Measurements from ENCODE around the gene KIF5A.

KIF5A gene

GRCh38 chr12:57539134-57539768, 10.6 kb upstream of the KIF5A start:
- no peaks in the 10 kb centered on the region for H3K27me3 ChIP-seq (ENCODE audit: insufficient read depth, low read length)
- H3K4me3 ChIP-seq (ENCODE audit: low read depth, low read length, poor library complexity, severe bottlenecking): no peak overlapping the region
- peaks cover 47% of the 10 kb centered on the region; the same call in 1 of the 2 replicates for H3K36me3 ChIP-seq (ENCODE audit: insufficient read depth, low read length)
- no peaks in the 10 kb centered on the region for H3K4me1 ChIP-seq (ENCODE audit: insufficient read depth, low read length, severe bottlenecking)
- H3K9ac ChIP-seq (ENCODE audit: low read length): no peak overlapping the region
- H3K27ac ChIP-seq (ENCODE audit: low read depth, low read length, poor library complexity, severe bottlenecking): no peak overlapping the region
- H3K9me2 ChIP-seq (ENCODE audit: low read depth, low read length): no peaks in the 10 kb centered on the region
- no peak overlapping the region for H2AFZ ChIP-seq (ENCODE audit: low read length)
- no peaks in the 10 kb centered on the region for H3K9me3 ChIP-seq (ENCODE audit: low read length)
- no peaks in the 10 kb centered on the region for H3F3A ChIP-seq (ENCODE audit: insufficient read depth, low read length)
- no peak for TF ChIP-seq CTCF (IDR thresholded peaks at IDR 0.05; ENCODE audit: low read length)
- no peak for TF ChIP-seq EZH2 (IDR thresholded peaks at IDR 0.05; ENCODE audit: borderline replicate concordance, low read length)
- no peaks in the 10 kb centered on the region for H3K79me2 ChIP-seq (ENCODE audit: insufficient read depth, low read length)
- H3K4me2 ChIP-seq (ENCODE audit: low read length): no peak overlapping the region
- H4K20me1 ChIP-seq (ENCODE audit: insufficient read depth, low read length): no peaks in the 10 kb centered on the region

- no peak overlapping the region for H3K27ac ChIP-seq (ENCODE audit: low read depth, low read length, poor library complexity, severe bottlenecking)
- TF ChIP-seq EZH2 (IDR thresholded peaks at IDR 0.05; ENCODE audit: borderline replicate concordance, low read length): no peak
- TF ChIP-seq CTCF (IDR thresholded peaks at IDR 0.05; ENCODE audit: low read length): no peak
- no peak overlapping the region for H3K4me3 ChIP-seq (ENCODE audit: low read depth, low read length, poor library complexity, severe bottlenecking)
- H4K20me1 ChIP-seq (ENCODE audit: insufficient read depth, low read length): no peaks in the 10 kb centered on the region
- H3K9ac ChIP-seq (ENCODE audit: low read length): no peak overlapping the region
- H3K79me2 ChIP-seq (ENCODE audit: insufficient read depth, low read length): 0 out of 2 replicates have a peak, but pooled peaks cover 6% of the 10 kb centered on the region
- H3K4me2 ChIP-seq (ENCODE audit: low read length): no peak overlapping the region
- no peaks in the 10 kb centered on the region for H3K27me3 ChIP-seq (ENCODE audit: insufficient read depth, low read length)
- no peaks in the 10 kb centered on the region for H3F3A ChIP-seq (ENCODE audit: insufficient read depth, low read length)
- no peak overlapping the region for H2AFZ ChIP-seq (ENCODE audit: low read length)
- peaks cover 14% of the 10 kb centered on the region for H3K4me1 ChIP-seq (ENCODE audit: insufficient read depth, low read length, severe bottlenecking)
- no peaks in the 10 kb centered on the region for H3K9me3 ChIP-seq (ENCODE audit: low read length)
- no peaks in the 10 kb centered on the region for H3K9me2 ChIP-seq (ENCODE audit: low read depth, low read length)
- peaks cover 49% of the 10 kb centered on the region; the same call in 1 of the 2 replicates for H3K36me3 ChIP-seq (ENCODE audit: insufficient read depth, low read length)
Observed at GRCh38 chr12:57541001-57541400, 8.8 kb upstream of the KIF5A start.

GRCh38 chr12:57541717-57542116, 8.1 kb upstream of the KIF5A start:
- no peaks in the 10 kb centered on the region for H3K27me3 ChIP-seq (ENCODE audit: insufficient read depth, low read length)
- peaks cover 49% of the 10 kb centered on the region; the same call in 1 of the 2 replicates for H3K36me3 ChIP-seq (ENCODE audit: insufficient read depth, low read length)
- H3K27ac ChIP-seq (ENCODE audit: low read depth, low read length, poor library complexity, severe bottlenecking): no peak overlapping the region
- H3K79me2 ChIP-seq (ENCODE audit: insufficient read depth, low read length): 0 out of 2 replicates have a peak, but pooled peaks cover 10% of the 10 kb centered on the region
- no peak overlapping the region for H3K4me2 ChIP-seq (ENCODE audit: low read length)
- H4K20me1 ChIP-seq (ENCODE audit: insufficient read depth, low read length): no peaks in the 10 kb centered on the region
- no peaks in the 10 kb centered on the region for H3K9me3 ChIP-seq (ENCODE audit: low read length)
- H3K9me2 ChIP-seq (ENCODE audit: low read depth, low read length): no peaks in the 10 kb centered on the region
- H2AFZ ChIP-seq (ENCODE audit: low read length): no peak overlapping the region
- H3K4me3 ChIP-seq (ENCODE audit: low read depth, low read length, poor library complexity, severe bottlenecking): no peak overlapping the region
- H3K4me1 ChIP-seq (ENCODE audit: insufficient read depth, low read length, severe bottlenecking): peaks cover 20% of the 10 kb centered on the region
- H3F3A ChIP-seq (ENCODE audit: insufficient read depth, low read length): no peaks in the 10 kb centered on the region
- H3K9ac ChIP-seq (ENCODE audit: low read length): no peak overlapping the region
- no peak for TF ChIP-seq EZH2 (IDR thresholded peaks at IDR 0.05; ENCODE audit: borderline replicate concordance, low read length)
- TF ChIP-seq CTCF (IDR thresholded peaks at IDR 0.05; ENCODE audit: low read length): no peak

Data from OCI-LY1 (cell line).